ENCODE measurements around the gene CAB39. TPM values are rescaled to one million over a fixed set of nuclear protein-coding genes. Genes with fewer than 3 reads are reported as not detected.

The CAB39 gene
- total RNA-seq, 1 donor from 2014 or later, result 94.0 TPM

GRCh38 chr2:230814616-230815015, 102.0 kb downstream of the CAB39 start:
- no peak for DNase-seq (ENCODE audit: low spot score)

- DNase-seq (ENCODE audit: low spot score), result no peak
Measured at GRCh38 chr2:230815088-230815487, 102.4 kb downstream of the CAB39 start.

- no peak for DNase-seq (ENCODE audit: low spot score)
Measured at GRCh38 chr2:230816735-230817134, 104.1 kb downstream of the CAB39 start.

- DNase-seq (ENCODE audit: low spot score), result no peak
Measured at GRCh38 chr2:230819433-230819832, 106.8 kb downstream of the CAB39 start.

DNA sequence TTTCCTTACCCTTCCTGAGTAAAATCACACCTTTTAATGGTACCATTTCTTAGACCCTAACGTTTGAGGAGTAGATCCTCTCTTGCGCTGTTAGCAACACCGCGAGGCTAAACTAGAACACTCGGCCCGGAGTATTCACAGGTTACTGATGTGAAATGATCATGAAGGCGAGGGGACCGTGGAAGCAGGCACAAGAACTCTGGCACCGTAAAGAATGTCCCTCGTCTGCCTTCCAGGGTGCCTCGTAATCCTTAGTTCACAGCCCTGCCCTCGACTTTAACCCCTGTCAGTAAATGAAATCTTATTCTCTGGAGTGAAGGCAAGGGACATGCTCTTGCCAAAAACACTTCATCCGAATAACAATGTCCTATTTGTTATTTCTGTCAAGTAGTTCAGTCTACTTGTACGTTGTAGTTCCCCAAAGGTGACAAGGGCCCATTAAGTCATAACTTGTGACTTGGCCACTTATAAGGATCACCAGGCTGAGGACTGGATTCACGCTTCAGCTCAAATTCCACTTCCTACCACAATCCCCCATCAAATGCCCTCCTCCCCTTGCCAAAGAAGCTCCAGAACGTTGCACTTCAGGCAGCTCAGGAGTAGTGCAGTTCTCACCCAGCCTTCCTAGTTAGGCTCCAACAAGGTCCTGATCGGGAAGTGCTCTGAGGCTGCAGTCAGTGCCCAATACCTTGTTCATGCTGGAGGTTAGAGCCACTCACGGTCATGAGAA, 108.8 kb downstream of the CAB39 start:
- DNase-seq (ENCODE audit: low spot score), result no peak

- DNase-seq (ENCODE audit: low spot score), result no peak
Measured at GRCh38 chr2:230821991-230822520, 109.4 kb downstream of the CAB39 start.

- DNase-seq (ENCODE audit: low spot score), result no peak
Measured at GRCh38 chr2:230823264-230823964, 110.8 kb downstream of the CAB39 start.

- DNase-seq (ENCODE audit: low spot score), result no peak
Measured at GRCh38 chr2:230824406-230824978, 111.8 kb downstream of the CAB39 start.

GRCh38 chr2:230825354-230825753, 112.7 kb downstream of the CAB39 start:
- DNase-seq (ENCODE audit: low spot score), result no peak

DNA sequence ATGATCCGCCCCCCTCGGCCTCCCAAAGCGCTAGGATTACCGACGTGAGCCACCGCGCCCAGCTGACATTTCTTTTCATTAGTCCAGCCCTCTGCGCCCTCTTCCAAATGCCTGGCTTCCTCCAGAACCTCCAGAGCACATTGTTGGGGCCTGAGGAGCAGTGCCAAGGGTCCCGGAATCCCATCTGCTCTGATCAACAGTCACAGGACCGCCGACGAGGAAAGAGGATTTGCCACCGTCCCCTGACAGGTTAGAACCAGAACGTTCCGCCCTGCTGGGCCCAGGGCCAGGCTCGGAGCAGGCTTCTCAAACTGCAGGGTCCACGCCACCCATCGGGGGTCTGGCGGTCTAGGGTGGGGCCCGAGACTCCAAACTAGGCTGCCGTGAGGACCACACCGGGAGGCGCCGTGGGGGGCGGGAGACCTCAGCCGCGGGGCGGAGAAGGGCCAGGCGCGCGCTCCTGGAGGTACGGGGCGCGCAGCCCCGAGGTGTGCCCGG, 115.2 kb downstream of the CAB39 start:
- no peak for DNase-seq (ENCODE audit: low spot score)

- no peak for DNase-seq (ENCODE audit: low spot score)
Measured at GRCh38 chr2:230828272-230828961, 115.8 kb downstream of the CAB39 start.

- DNase-seq (ENCODE audit: low spot score), result no peak
Measured at GRCh38 chr2:230829293-230829692, 116.7 kb downstream of the CAB39 start.

DNA sequence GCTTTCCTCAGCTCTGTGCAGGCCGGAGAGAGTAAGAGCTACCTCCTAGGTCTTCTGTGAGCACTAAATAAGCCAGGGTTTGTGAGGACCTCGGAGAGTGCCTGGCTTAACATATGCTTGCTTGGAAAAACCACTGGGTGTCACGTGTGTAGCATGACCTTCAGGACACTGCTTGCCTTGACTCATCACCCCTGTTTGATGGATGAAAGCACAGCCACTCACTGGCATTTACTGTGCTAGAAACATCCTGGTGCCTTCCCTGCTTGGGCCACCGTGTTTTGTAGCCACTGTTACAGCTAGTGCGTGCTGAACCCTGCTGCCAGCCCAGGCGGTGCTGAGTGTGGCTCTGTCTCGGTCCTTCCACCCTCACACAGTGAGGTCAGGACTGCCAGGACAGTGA, 117.3 kb downstream of the CAB39 start:
- no peak for DNase-seq (ENCODE audit: low spot score)

GRCh38 chr2:230830428-230830827, 117.8 kb downstream of the CAB39 start:
- DNase-seq (ENCODE audit: low spot score), result no peak

DNA sequence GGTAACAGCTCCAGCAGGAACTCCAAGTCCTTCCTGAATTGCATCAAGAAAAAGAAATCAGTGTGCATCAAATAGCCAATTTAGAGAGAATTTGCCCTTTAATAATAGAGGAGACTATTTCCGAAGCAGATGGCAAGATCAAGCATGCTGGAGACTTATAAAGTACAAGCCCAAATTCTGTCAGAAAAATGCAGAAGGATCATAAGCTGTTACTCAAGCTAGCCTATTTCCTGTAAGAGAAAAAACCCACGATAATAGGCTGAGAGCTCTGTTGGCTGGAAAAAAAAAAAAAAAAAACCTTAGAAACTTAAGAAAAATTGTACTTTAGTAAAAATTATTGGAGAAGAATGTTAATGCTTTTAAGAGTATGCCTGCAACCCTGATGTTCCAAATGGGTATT, 127.7 kb downstream of the CAB39 start:
- DNase-seq (ENCODE audit: low spot score), result no peak

DNA sequence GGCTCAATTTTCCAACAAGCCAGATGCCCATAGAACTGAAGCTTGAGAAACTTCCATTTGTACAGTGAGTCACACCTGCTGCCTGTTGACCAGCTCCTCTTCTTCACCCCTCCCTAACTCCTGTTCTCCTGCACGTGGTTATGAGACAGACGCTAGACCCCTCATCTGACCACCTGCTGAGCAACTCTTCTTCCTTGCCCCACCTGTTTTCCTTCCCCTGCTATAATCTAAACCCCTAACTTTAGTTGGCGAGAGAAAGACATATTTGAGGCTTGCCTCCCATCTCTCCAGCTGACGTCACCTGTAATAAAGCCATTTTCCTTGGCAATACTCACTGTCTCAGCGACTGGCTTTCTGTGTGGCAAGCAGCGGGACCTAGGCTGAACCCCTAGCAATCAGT, 129.8 kb downstream of the CAB39 start:
- no peak for DNase-seq (ENCODE audit: low spot score)

- no peak for DNase-seq (ENCODE audit: low spot score)
Measured at GRCh38 chr2:230843132-230843531, 130.5 kb downstream of the CAB39 start.

- no peak for DNase-seq (ENCODE audit: low spot score)
Measured at GRCh38 chr2:230846360-230846759, 133.7 kb downstream of the CAB39 start.

DNA sequence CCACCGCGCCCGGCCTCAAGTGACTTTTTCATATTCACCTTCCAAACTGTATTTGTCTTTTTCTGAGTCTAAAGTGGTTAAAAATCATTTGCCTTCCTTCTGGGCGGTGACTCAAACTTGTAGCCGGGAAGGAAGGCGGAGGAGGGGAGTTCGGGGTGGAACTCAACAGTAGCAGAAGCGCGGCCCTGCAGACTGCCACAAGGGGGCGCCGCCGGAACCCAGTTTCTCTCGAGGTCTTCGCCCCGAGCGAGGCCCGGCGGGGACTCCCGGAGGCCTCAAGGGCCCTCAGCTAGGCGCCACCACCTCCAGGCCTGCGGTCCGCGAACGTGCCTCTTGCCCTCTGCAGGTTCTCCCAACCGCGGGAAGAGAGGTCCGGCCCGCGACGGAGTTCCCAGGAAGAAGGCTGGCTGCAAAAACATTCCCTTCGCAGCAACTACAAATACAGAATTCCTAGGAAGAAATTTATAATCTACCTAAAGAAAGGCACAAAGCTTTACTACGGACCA, 135.3 kb downstream of the CAB39 start:
- DNase-seq (ENCODE audit: low spot score), result peak; percentile 95

DNA sequence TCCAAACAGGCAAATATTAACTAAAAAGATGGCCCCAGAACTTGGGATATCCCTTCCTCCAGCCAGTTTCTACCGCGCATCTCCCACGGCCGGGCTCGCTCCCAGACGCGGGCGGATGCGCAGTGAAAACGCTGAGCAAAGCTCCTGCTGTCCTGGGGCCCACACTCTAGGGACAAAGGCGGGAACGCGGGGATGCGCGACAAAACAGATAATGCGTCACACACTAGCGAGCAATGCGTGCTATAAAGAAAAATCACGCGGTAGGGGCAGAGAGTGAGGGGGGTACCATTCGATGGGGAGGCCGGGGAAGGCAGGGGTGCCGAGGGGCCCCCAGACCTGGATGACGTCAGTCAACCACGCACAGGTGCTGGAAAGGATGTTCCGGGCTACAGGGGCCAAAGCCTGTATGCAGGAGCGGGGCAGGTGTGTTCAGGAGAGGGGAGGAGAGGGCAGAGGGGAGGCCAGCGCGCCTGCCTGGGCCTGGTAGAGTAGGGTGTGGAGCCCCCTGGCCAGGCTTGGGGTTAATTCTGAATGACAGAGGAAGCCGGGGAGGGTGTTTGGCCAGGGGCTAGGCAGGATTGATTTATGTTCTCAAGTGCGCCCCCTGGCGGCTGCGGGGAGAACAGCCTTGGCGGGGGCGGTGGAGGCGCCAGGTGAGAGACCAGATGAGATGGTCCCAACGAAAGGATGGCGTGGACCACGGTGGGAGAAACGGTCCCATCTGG, 137.2 kb downstream of the CAB39 start:
- no peak for DNase-seq (ENCODE audit: low spot score)

DNA sequence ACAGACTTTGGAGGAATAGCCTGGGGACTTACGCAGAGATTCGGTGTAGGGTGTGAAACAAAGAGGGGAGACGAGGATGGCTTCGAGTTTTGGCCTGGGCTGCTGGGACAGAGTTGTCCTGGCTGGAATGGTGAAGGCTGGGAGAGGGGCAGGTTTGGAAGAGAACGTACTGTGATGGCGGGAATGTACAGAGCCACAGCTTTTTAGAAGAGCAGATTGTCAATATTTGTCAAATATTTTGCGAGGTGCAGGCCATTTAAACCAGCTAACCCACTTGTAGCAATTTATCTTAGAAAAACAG, 137.7 kb downstream of the CAB39 start:
- no peak for DNase-seq (ENCODE audit: low spot score)
